HG03066 (cell line): ENCODE measurements around the gene DBN1.
A peak's percentile ranks its signal among the peaks of the same experiment; 100 is the strongest.

Experiments
- ATAC-seq: cut with Tn5 transposase; IDR thresholded peaks from one replicate; pipeline ENCODE4 v1.9.1; 2021; ENCODE audit warnings: low read depth; ENCODE audit not compliant: unreplicated experiment

The DBN1 gene

DNA sequence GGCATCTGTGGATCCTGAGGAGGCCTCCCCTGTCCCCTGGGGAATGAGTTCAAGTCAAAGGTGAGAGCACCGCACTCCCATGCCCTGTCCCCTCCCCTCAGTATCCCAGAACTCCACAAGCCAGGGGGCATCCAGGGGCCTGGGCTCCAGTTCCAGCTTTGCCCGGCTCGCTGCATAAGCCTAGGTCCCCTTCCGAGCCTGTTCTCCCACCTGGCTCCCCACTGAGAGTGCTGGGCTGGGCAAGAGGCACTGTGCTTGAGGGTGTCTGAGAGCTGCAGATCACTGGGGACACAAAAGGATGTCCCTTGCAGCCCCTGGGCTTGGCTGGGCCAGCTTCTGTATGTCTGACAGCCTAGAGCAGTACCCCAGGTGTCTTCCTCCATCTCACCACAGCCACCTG, 31.6 kb upstream of the DBN1 start:
- ATAC-seq, result no peak

DNA sequence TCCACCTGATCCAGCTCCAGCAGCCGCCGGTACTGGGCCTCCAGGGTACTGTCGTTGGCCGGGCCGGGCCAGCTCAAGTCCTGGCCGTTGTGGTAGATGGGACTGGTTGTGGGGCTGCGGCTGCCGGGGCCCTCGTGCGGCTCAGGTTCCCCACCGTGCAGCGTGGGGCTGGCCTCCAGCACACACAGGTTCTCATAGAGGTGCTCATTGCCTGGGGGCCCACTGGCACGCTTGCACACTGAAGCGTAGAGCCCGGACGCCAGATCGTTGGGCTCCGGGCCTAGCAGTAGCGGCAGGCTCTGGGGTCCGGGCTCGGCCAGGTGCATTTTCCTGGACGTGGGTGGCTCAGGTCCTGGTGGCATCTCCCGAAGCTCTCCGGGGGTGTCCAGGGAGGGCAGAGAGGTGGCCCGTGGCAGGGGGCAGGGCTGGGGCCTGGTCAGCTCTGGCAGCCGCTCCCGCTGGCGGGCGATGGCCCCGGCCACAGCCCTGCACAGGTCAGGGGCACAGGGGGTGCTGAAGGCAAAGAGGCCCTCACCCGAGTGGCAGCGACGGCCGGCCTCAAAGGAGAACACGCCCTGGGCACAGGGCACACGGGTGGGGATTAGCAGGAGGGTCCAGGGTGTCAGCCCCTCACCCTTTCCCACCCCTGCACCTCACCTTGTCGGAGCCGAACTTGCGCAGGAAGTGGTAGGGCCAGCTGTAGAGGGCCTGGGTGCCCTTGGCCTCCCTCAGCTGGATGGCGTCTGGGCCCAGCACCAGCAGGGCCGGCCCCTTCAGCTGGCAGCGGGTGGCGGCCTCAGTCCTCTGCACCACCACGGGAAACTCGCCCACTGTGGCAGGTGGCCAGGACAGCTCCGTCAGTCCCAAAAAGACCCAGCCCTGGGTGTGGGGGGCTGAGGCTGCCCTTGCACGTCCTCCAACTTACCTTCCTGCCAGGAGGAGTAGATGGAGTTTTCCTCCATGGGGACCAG, 30.9 kb upstream of the DBN1 start:
- no peak for ATAC-seq

DNA sequence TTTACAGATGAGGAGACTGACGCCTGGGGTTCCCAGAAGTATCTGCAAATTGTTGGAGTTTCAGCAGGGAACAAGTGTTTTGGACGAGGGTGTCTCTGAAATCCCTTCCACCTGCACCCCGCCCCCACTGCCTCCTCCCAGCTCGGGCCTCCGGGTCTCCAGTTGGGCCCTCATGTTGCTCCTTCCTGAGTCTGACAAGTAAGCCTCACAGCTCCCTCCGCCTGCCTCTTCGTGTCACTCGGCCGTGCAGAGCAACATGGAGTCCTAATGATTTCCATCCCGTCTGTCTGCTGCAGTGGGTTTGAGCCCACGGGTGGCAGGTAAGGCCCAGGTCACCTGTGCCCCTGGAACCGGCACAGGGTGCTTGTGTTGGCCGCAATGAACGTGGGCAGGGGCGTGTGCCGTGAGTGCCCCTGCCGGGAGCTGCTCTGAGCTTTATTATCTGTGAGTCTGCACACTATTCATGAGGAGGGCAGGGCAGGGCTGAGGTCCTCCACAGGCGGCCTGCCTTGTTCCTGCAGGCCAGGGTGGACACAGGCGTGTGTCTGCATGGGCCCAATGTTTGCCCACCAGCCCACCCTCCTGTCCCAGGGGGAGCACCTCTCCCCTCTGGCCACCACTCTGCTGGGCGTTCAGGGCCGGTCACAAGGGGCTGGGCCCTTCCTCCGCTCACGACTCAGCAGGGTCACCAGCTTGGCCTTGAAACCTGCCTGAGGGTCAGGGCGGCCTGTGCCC, 30.1 kb upstream of the DBN1 start:
- ATAC-seq, result no peak

DNA sequence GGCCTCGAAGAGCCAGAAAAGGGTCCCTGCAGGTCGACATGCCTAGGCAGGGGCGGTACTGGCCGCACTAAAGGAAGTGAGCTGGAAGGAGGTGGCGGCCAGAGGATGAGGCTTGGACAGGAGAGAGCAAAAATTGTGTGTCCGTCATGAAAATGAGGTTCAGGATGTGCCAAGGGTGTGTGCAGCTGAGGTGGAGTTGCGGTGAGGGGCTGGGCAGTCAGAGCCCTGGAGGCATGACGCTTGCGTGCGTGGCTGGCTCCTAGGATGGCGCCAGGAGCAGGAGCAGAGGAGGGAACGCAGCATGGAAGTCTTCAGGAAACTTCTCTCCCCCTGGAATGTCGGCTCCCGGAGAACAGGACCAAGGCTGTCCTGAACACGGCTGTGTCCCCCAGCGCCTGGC, 29.5 kb upstream of the DBN1 start:
- no peak for ATAC-seq

DNA sequence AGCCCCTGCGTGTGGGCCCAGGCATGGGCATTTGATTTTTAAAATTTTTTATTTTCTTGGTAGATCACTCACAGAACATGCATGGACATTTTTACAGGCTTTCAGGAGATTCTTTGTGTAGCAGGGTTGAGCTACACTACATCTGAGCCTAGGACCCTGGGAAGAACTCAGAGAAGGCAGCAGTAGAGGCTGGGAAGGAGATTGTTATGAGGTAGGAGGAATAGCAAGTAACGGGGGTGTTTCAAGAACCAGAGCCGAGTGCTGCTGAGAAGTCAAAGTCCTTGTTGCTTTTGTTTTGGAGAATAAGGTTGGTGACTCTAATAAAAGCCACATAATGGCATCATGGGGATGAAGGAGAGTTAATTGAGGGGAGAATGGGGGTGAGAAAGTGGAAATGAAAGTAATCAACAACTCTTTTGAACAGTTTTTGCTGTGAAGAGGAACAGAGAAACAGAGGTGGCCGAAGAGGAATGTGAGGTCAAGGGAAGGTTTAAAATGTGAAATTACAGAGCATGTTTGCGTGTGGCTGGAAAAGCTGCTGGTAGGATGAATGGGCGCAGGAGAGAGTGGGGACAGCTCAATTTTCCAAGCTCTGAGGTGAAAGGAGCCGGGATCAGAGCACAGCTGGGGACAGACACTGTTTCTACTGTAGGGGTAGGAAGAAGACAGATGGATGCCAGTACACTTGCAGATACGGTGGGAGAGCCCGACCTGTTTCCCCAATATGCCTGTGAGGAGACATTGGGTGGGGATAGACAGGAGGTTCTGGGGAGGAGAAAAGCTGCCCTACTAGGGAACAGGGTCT, 28.6 kb upstream of the DBN1 start:
- no peak for ATAC-seq

DNA sequence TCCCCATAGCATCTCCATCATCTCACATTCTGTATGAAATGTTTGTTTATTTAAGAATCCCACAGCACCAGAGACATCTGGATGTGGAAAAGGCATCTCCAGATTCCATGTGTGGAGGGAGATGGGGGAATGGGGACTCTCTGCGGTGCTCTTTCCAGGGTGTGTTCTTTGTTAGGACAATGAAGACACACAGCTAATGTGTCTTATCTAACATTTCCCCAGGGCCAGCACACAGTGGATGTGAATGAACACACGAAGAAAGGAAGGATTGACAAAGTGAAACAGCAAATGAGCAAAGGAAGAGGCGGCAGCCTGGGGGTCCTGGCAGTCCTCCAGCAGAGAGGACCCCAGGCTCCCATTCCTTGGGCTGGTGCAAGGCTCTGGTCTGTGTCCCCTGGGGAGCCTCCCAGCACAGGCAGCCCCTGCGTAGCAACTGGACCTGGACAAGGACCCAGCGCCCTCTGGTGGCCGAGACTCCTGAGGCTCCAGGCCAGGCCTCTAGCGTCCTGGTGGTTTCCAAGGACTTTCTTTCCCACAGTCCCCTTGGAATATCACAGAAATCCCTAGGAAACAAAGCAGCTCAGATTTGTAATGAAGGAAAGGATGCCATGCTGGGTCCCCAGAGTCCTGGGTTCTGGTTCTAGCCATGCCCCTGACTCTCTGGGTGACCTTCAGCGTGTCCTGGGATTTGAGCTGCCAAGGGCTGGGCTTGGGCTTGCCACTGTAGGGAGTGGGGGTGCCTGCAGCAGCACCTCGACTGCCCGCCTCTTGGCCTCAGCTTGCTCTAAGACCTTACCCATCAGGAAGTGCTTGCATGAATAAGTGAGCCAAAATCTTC, 27.5 kb upstream of the DBN1 start:
- no peak for ATAC-seq

DNA sequence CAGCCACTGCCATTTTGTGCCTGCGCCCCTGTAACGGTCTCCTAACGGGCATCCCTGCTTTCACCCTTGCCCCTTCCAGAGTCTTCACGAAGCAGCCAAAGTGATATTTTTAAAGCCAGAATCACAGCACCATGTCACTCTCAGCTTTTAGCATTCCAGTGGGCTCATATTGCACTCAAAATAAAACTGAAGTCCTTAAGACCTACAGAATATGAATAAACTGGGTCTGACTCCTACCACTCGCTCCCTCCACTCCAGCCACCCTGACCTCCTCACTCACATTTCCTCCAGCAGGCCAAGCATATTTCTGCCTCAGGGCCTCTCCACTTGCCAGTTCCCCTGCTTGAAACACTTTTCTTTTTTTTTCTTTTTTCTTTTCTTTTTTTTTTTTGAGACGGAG, 26.4 kb upstream of the DBN1 start:
- ATAC-seq, result no peak

DNA sequence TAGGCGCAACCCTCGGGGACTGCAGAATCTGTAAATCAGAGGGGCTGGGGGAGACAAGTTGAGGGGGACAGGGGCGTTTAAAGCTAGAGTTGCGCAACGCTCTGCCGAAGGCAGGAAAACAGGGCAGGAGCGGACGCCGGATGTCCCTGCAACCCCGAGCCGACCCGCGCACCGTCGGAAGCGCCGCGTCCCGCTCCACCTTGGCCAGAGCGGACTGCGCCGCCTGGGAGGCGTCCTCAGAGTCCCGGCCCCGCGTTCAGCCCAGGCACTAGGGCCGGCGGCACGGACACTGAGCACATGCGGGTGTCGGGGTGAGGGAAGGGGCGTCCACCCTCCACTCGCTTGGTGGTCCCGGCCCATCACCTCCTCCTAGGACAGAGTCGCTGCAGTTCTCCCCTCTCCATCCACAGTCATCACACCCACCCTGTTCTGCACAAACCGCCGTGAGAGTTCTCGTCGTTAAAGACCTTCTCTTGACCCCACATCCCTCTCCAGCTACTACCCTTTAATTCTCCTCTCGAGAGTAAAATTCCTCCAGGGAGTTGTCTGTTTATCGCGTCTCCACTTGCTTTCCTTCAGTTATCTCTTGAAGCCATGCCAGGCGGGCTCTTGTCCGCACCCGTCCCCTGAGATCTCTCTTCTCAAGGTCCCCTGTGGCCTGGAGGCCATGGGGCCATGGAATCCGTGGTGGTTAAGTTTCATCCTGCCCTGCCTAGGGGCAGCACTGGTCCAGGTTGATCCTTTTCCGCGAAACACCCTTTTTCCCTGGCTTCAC, 24.8 kb upstream of the DBN1 start:
- peak; percentile 14 for ATAC-seq

DNA sequence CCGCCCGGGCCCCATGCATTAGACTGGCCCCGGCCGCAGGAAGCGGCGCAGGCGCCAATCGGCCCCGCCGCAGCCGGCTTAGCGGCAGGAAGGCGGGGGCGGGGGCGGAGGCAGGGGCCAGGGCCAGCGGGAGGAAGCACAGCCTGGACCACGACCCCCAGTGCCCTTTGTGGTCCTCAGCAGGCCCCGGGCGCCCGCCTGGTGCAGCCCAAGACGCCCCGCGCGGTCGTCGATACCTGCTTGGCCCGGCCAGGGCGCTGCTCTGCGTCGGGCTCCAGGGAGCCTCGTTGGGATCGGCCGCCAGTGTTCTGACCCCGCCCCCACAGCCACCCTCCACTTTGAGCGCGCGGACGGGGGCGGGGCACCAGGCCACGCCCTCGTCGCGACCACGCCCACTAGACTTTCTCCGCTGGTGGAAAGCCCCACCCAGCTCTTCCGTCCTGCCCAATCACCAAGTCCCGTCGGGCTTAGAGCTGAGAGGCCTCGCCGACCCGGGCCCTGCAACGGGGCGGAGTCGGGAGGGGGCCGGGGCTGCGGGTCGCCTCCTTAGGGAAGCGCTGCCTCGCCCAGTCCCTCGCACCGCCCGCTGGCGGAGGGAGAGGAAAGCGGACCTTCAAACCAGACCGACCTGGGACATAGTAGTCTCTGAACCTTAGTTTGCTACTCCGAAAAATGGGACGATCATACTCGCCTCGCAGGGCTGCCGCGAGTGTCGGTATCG, 24.0 kb upstream of the DBN1 start, which contains the start of gene PDLIM7:
TSS of gene PDLIM7 (minus strand) at position 313 of the 721 bp plus-strand sequence. CDS start 1,092 bp downstream, outside the sequence.
- ATAC-seq, result peak; percentile 69

DNA sequence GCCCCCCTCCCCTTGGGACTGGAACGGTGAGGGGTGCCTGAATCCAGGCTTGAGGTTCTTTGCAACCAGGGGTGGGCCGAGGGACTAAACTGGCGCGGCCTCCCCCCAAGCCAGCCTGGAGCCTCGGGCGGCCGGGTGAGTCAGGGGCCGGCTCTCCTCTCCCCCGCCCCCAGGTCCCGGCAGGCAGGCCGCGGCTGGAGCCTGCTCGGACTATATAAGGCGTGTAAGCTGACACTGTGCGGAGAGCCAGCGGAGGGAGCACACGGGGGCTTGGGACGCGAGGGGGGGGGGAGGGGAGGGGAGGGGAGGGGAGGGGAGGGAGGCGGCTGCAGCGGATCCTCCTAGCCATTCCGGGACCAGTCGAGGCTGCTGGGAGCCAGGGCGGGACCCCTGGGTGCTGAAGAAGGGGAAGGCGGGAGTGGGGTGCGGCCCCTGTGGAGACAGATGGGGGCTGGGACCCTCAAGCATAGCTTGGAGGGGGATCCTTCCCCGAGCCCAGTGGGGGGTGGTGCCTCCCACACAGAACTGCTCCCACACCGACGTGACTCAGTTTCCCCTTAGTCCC, 23.4 kb upstream of the DBN1 start:
- no peak for ATAC-seq

DNA sequence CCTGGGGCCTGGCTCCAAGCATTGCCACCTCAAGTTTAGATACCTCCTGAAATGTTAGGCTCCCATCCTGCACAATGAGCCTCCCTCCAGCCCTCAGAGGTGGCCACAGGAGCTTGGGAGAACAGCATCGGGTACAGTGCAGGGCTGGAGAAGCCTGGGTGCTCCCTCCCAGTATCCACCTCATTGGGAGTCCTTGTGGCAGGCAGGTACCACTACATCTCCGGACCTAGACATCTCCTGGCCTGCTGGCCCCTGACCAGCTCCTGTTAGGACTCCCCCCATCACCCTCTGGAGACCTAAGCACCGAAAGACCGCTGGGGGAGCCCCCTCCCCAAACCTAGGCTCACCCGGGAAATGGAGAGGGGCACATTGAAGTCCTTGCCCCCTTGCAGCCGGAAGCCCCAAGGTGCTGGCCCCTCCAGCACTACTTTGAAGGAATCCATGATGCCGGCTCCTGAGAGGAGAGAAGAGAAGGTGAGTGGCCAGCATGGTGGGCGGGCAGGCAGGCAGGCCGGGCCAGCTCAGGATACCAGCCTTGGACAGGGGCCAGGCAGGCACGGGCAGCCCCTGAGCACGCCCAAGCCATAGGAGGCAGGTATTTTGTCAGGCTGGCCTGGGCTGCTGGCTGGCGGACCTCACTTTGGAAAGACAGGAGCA, 22.8 kb upstream of the DBN1 start:
- ATAC-seq, result no peak

DNA sequence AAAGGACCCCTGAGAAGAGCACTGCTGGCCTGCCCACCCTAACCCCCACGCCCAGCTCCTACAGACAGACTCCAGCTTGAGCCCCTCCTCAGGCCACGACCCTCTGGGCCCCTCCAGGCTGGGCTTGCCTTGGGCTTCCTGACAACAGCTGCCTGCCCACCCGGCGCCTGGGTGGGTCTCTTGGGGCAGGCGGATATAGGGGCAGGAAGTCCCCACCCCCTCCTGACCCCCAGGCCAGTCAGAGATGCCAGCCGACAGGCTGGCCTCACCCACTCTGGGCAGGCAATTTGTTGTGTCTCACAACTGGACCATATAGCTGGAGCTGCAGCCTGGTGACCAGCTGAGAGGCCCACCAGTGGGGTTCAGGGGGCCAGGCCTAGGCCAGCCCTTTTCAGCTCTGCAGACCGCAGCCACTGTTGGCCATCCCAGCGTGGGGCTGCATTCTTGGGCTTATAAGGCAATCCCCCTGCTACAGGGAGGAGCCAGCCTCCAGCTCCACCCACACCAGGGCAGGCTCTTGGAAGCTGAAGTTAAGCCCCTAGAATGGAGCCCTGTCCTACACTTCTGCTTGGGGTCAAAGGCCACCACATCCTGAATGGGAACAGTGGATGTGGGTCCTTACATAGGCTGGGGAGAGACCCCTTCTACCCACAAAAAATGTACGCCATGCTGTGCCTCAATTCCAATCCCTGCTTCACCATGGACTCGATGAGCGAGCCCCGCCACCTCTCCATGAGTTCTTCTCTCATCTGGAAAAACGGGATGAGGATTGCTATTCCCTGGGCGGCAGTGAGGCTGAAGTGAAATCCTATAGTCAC, 22.0 kb upstream of the DBN1 start:
- no peak for ATAC-seq

DNA sequence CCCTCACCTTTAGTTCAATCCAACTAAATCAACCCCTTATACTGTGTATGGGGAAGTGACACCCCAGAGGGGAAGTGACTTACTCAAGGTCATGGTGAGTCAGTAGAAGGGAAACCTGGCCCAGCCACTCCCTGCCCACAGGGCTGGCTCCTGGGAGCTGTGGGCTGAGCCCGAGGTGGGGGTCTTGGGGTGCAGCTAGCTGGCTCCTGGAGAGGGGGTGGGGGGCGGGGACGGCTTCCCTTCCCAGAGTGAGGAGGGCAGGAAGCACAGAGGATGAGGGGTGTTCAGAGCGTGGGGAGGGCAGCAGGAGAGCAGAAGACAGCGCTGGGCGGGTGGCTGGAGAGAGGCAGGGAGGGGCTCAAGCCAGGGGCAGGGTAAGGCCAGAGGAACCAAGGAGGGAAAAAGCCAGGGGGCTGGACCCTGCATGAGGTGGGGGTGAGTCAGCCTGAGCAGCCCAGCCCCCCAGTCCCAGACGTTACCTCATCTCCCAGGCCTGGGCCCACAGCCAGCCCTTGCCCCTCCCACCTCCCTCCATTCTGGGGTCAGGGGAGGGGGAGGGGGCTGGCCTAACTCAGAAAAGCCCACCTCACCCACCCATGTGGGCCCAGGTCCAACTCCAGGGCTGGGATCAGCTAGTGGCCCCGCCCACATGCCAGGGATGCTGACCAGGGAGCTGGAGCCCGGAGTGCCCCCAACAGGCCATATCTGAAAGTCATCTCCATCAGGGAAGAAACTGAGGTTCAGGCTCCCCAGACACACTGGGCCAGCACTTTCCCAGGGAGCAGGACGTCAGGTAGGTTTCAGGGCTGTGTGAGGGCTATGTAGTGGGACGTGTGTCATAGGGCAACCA, 21.1 kb upstream of the DBN1 start:
- no peak for ATAC-seq

DNA sequence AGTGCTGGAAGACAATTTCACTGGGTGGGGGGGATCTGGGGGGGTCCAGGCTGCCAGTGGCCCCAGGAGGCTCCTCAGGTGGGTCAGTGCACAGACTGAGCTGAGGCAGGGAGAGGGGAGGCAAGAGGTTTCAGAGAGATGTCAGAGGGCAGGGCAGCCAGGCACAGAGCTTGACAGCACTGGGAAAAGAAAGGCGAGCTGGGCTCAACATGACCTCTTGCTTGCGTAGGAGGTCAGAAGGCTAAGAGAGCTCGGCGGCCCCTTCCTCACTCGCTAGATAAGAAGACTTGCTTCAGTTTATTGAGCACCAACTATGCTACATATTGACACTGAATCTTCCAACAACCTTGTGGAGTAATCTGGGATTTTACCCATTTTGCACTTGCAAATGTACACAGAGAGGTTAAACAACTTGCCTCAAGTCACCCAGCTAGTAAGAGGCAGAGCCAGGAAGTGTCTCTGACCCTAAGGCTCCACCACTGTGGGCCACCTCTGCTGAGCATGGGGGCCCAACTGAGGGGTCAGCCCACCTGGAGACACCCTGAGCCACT, 20.4 kb upstream of the DBN1 start:
- no peak for ATAC-seq

DNA sequence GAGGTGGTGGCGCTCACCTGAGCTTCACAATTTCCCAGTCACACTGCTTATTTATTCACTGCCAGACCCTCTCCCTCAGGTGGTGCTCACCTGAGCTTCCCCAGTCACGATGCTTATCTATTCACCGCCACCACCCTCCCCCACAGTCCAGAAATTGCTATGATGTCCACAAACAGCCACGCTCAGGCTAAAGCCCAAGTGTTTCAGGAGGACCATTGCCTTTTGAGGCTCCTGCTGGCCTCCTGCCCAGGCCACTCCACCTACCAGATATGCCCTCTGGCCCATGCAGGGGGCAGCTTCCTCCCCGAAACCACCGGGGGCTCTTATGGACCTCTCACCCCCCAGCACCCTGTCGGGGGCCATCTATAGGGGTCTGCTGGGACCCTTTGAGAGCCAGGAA, 19.4 kb upstream of the DBN1 start:
- no peak for ATAC-seq
